ENCODE results near the gene PDE3A. TPM values are rescaled to one million over a fixed set of nuclear protein-coding genes. Genes with fewer than 3 reads are reported as not detected.

The PDE3A gene
- total and polyA plus RNA-seq, 7 donors: 0.53 to 4.1 (median 2.1) TPM

DNA sequence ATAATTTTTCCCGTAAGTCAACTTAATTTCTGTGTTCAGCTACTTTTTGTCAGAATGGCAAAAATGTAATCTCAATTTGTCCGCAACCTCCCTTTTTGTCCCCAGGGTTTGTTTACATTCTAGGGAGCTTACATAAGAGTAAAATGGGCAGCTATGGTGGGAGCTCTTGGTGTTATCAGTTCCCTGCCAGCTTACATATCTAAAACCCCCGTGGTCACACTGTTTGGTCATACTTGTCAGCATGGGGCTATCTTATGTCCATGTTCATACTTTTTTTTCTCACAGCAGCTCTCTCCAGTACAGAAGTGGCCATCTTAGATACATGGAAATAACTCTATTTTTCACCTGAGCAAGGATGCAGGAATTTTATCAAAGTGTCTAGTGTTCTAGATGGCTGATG lies 343.5 kb downstream of the PDE3A start:
- no peak for TF ChIP-seq CTCF (IDR thresholded peaks at IDR 0.05)
- DNase-seq (no peak), ATAC-seq (no peak)
- 60 to 71% (median 68%) methylated on average over 3 of the region's 3 CpGs for WGBS, 3 donors
- Histone ChIP-seq H3K36me3 (ENCODE audit: insufficient read depth in 1 of 2, low read depth in 1 of 2) (no peaks in the 10 kb centered on the region), H3K4me1 (no peaks in the 10 kb centered on the region), H3K4me3 (no peak overlapping the region), H3K27me3 (ENCODE audit: insufficient read depth in 3 of 3, low read length in 2 of 3) (no peaks in the 10 kb centered on the region), H3K9me3 (no peaks in the 10 kb centered on the region), H3K27ac (no peak overlapping the region)
- intact Hi-C loops (cut with DNase I): no loop called here

DNA sequence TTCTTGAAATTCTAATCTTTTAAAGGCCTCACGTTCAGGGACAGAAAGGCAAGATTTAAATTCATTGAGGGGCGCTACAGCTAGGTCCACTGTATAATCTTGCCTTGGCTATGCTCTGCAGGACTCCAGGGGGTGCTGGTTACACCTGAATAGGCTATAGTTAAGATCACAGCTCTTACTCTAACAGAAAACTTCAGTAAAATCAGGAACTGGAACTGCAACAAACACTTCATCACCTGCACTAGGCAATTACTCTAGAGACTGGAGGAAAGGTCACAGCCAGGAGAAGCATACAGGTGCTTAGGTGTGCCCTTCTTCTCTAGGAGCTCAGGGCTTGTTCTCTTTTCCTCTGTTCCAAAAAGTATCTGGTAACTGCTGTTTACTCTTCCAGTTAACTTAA lies 347.7 kb downstream of the PDE3A start:
- no peaks in the 10 kb centered on the region for H3K27me3 ChIP-seq (ENCODE audit: insufficient read depth in 3 of 3, low read length in 2 of 3)
- H3K4me1 ChIP-seq: no peaks in the 10 kb centered on the region
- ATAC-seq (no peak), DNase-seq (no peak)
- intact Hi-C loops (cut with DNase I): no loop called here
- no peak for TF ChIP-seq CTCF (IDR thresholded peaks at IDR 0.05)
- 59 to 62% (median 60%) methylated on average over 2 of the region's 2 CpGs for WGBS, 3 donors
- H3K36me3 ChIP-seq (ENCODE audit: insufficient read depth in 1 of 2, low read depth in 1 of 2): no peaks in the 10 kb centered on the region
- H3K9me3 ChIP-seq: no peaks in the 10 kb centered on the region
- H3K27ac ChIP-seq: no peak overlapping the region
- H3K4me3 ChIP-seq: no peak overlapping the region

- H3K27me3 ChIP-seq (ENCODE audit: insufficient read depth in 3 of 3, low read length in 2 of 3): no peaks in the 10 kb centered on the region
- intact Hi-C loops (cut with DNase I): no loop called here
- TF ChIP-seq CTCF (IDR thresholded peaks at IDR 0.05): no peak
- ATAC-seq (no peak), DNase-seq (no peak)
- no peak overlapping the region for H3K27ac ChIP-seq
- 74 to 85% (median 81%) methylated on average over 1 of the region's 1 CpG for WGBS, 3 donors
- H3K4me3 ChIP-seq: no peak overlapping the region
- no peaks in the 10 kb centered on the region for H3K36me3 ChIP-seq (ENCODE audit: insufficient read depth in 1 of 2, low read depth in 1 of 2)
- H3K4me1 ChIP-seq: no peaks in the 10 kb centered on the region
- no peaks in the 10 kb centered on the region for H3K9me3 ChIP-seq
These were observed 348.6 kb downstream of the PDE3A start for GRCh38 chr12:20716985-20717384.

- DNase-seq: no peak
- Histone ChIP-seq H3K4me3 (no peak overlapping the region), H3K27ac (no peak overlapping the region), H3K4me1 (no peaks in the 10 kb centered on the region), H3K27me3 (ENCODE audit: insufficient read depth in 3 of 3, low read length in 2 of 3) (no peaks in the 10 kb centered on the region), H3K36me3 (ENCODE audit: insufficient read depth in 1 of 2, low read depth in 1 of 2) (no peaks in the 10 kb centered on the region), H3K9me3 (no peaks in the 10 kb centered on the region)
- WGBS, 3 donors: 84 to 87% (median 85%) methylated on average over 4 of the region's 4 CpGs
- intact Hi-C loops (cut with DNase I): no loop called here
- no peak for TF ChIP-seq CTCF (IDR thresholded peaks at IDR 0.05)
- ATAC-seq: no peak
These were observed 350.0 kb downstream of the PDE3A start for GRCh38 chr12:20718294-20718693.

GRCh38 chr12:20722142-20722541 lies 353.8 kb downstream of the PDE3A start:
- ATAC-seq: no peak
- DNase-seq: no peak

More at GRCh38 chr12:20722142-20722541, 353.8 kb downstream of the PDE3A start:
- H3K27ac ChIP-seq: no peak overlapping the region
- WGBS, 3 donors: 33 to 59% (median 52%) methylated on average over 1 of the region's 1 CpG
- H3K27me3 ChIP-seq (ENCODE audit: insufficient read depth in 3 of 3, low read length in 2 of 3): no peaks in the 10 kb centered on the region
- no peaks in the 10 kb centered on the region for H3K9me3 ChIP-seq
- H3K4me1 ChIP-seq: no peaks in the 10 kb centered on the region
- no peak for TF ChIP-seq CTCF (IDR thresholded peaks at IDR 0.05)
- H3K4me3 ChIP-seq: no peak overlapping the region
- H3K36me3 ChIP-seq (ENCODE audit: insufficient read depth in 1 of 2, low read depth in 1 of 2): no peaks in the 10 kb centered on the region
- intact Hi-C loops (cut with DNase I): no loop called here

All from psoas muscle (tissue), 8 donors.